HL-60/S4 (cell line): ENCODE measurements around the gene EPS8L3.
"Not testable (repeated sequence)": the region's sequence is repeated elsewhere in the genome, so short reads cannot be mapped to it uniquely, and the experiment has no call there.

ENCODE experiments used
- in situ Hi-C: fragments of 300-500 bp; cut with MboI; formaldehyde crosslinking; loops from 2 replicates; pipeline ENCODE4 v1.14.3; 2022; ENCODE audit warnings: low sequenced_read_pairs

Gene EPS8L3

DNA sequence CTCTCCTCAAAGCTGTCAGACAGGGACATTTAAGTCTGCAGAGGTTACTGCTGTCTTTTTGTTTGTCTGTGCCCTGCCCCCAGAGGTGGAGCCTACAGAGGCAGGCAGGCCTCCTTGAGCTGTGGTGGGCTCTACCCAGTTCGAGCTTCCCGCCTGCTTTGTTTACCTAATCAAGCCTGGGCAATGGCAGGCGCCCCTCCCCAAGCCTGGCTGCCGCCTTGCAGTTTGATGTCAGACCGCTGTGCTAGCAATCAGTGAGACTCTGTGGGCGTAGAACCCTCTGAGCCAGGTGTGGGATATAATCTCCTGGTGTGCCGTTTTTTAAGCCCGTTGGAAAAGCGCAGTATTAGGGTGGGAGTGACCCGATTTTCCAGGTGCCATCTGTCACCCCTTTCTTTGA lies 15.4 kb downstream of the EPS8L3 start:
- in situ Hi-C loops: not testable (repeated sequence)

DNA sequence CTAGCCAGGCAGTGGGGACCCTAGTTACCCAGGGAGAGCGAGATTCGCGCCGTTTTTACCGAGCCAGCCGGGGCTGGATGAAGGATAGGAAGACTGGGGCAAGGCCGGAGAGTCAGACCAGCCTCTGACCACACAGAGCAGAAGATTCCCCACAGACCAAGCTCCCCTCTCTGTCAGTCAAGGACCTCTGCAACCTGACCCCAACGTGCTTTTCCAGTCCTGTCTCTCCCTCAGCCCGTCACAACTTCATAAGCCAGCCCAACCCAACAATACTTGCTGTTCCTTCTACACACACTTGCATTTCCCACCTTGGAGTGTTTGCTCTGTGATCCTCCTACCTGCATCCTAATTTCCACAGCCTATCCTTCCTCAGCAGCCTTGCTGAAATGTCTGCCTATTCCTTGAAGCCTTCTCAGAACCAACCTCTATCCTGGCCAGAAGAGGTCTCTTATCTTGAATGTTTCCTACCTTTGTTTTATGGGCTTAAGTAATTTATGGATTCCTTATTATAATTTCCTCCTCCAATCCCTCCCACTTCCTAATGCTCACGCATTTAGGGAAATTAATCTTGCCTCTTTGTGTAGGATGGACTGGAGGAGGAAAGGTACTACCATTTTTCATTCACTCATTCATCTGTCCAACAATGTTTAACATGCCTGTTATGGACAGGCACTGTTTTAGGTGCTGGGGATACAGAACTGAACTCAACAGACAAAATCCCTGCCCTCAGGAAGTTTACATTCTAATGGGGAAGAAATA lies 22.9 kb downstream of the EPS8L3 start, which contains the start of gene GSTM3:
TSS of gene GSTM3 (minus strand) at position 424 of the 759 bp plus-strand sequence. CDS start 751 bp downstream, outside the sequence.
- in situ Hi-C loops: no loop called here

DNA sequence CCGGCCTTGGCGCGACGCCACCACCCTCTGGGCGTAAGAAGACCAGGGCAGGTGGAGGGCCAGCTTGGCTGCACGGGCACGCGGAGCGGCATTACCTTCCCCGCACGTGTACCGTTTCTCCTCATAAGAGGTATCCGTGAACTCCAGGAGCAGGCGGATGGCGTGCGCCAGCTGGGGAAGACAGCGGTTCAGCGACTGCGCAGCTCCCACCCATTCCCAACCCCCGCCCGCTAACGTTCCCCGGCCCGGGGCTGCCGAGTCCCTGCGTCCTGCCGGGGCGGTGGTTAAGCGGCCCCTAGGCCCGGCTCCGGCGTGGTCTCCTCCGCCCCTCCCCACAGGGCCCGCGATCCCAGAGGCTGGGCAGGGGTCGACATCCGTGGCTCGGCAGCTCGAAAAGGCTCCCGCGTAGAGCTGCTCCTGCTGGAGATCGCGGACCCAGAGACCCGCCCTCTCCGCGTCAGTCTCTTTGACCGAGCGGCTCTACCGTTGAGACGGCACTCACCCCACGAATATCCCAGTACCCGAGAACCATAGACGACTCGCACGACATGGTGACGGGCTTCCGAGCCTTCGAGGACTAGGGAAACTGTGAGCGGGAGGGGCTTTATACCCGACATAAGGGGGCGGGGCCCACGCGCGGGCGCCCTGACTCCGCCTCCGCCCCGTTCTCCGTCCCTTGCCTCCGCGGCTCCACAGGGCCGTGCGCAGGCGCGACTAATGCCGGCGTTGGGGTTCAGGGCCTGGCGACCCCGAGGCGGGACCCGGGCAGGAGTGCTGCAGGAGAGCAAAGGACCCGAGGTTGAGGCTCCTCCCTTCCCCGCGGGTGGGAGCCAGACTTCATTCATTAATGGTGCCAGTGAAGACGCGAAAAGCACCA lies 23.7 kb downstream of the EPS8L3 start:
- in situ Hi-C loops: no loop called here

DNA sequence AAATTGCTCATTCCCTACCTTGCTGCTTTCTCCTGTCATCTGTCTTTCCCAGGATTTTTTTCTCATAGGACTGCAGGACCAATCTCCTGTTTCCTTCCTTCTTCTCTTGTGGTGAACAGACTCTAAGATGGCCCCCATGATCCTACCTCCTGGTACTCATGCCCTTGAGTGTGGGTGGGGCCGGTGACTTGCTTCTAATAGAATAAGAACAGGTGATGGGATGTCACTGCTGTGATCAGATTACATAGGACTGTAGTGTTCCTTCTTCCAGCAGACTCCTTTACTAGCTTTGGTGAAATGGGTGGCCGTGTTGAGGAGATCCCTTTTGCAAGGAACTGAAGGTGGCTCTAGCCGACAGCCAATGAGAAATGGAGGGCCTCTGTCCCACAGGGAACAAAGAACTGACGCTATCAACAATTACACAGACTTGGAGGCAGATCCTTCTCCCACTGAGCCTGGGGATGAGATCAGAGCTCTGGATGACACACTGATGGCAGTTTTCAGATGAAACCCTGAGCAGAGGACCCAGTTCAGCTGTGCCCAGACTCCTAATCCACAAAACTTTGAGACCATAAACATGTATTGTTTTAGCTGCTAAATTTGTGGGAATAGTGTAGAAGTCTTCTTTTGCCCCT lies 30.4 kb downstream of the EPS8L3 start:
- in situ Hi-C loops: no loop called here

DNA sequence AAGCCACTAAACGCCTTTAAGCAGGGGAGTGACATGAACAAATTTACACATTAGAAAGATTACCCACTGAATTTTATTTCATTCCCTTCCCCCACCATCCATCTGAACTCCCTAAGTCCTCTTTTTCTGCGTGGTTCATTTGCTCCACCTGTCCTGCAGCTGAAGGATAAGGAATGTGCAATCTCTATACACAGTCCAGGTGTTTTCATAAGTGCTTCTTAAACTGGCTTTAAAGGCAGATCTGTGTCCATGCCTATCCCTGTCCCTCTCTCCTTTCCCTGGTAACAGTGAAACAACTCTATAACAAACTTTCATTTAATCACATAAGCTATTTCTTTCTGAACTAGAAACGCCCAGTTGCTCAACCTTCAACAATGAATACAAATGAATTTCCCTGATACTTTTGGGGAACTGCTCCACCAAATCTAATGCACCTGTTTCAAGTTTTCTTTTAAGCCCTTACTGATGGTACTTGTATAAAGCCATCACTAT lies 31.3 kb downstream of the EPS8L3 start:
- in situ Hi-C loops: no loop called here

DNA sequence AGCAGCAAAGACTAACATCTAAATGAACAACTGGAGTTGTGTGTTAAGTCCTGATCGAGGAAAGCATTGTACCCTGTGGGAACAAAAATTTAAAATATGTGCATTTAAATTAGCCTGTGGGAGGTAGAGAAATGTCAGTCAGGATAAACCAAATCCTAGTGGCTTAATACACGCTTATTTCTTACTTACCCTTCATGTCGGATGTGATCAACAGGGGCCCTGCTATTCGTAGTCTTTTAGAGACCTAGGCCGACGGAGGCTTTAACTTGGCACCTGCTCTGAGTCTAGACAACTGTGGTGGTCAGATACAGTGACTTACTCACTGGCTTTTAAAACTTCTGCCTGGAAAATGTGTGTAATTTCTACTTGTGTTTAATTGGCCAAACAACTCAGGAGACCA lies 33.1 kb downstream of the EPS8L3 start:
- in situ Hi-C loops: no loop called here

DNA sequence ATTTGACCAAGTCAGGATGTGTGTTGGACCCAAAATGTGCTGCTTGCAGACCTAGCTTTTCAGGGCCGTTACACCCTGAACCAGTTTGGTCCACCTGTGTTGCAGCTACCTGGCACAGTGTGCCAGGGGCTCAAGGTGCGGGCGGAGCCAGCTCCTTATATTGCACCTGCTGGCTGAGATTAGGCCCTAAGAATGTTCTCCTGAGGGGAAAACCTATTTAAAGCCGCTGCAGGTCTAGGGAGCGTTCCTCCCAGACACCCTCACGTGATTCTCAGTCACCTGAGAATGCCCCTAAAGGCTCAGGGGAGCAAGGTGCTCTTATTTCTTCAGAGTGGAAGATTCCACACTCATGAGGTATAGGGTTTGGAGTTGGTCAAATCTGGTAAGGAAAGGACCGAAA lies 34.9 kb downstream of the EPS8L3 start:
- in situ Hi-C loops: no loop called here

DNA sequence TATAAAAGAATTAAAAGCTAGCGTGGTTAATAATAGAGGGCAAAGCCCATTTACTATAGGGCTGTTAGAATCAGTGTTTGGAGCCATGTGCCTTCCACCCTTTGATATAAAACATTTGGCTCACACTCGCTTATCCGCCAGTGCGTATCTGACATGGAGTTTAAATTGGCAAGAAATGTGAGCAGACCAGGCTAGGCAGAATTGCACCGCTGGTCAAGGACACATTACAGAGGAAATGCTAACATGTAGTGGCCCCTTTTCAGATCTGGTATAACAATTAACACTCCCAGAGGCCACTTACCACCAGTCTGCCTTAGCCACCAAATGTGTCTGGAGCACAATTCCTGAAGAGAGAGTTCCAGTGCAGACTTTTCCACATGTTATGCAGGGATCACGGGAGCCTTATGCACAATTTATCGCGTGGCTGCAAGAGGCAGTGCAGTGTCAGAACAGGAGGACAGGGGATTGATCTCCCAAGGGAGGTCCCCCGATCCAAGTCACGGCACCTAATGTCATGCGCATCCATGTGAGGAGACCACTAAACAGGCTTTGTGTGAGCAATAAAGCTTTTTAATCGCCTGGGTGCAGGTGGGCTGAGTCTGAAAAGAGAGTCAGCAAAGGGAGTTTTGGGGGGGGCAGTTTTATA lies 36.9 kb downstream of the EPS8L3 start:
- in situ Hi-C loops: no loop called here

DNA sequence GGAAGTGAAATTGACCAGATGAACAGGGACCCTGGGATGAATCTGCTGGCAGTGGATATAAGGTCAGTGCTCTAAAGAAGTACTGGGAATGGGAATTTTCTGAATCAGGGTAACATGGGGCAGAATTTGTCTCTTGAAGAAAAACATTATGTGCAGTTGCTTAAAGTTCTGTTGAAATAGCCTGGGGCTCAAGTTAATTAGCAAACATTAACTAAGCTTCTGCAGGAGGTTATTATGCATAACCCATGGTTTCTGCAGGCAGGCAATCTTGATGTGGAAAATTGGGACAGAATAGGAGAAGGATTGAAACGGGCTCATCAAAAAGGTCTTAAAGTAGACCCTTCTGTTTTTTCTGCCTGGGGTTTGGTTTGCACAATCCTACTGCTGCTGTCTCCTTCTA lies 37.7 kb downstream of the EPS8L3 start:
- in situ Hi-C loops: no loop called here

DNA sequence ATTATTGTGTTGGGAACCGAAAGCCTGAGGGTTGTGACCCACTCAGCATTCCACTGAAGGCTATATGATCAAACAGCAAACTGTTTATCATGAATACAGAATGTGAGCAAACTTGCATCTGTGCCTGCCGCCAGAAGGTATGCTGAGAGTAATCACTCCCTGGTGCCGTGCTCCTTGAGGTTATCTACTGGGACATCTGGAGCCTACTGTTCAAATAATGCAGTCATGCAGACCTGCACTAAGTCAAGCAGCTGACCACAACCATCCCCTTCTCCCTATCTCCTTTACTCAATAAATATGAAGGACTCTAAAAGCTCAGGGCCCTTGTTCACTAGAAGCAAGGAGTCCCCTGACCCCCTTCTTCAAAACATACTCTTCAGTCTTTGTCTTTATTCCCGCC lies 38.2 kb downstream of the EPS8L3 start:
- in situ Hi-C loops: no loop called here

DNA sequence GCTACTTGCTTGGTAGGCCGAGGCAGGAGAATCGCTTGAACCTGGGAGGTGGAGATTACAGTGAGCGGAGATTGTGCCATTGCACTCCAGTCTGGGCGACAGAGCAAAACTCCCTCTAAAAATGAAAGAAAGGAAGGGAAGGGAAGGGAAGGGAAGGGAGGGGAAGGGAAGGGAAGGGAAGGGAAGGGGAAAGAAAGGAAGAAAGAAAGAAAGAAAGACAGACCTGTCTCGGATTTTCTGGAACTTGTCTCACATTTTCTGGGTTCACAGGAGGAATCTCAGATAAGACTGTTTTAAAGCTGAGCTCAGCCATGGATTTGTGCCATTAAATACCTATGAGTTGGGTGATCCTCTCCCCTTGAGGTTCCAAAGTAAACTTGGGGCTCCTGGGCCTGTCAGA lies 38.8 kb downstream of the EPS8L3 start:
- in situ Hi-C loops: no loop called here

DNA sequence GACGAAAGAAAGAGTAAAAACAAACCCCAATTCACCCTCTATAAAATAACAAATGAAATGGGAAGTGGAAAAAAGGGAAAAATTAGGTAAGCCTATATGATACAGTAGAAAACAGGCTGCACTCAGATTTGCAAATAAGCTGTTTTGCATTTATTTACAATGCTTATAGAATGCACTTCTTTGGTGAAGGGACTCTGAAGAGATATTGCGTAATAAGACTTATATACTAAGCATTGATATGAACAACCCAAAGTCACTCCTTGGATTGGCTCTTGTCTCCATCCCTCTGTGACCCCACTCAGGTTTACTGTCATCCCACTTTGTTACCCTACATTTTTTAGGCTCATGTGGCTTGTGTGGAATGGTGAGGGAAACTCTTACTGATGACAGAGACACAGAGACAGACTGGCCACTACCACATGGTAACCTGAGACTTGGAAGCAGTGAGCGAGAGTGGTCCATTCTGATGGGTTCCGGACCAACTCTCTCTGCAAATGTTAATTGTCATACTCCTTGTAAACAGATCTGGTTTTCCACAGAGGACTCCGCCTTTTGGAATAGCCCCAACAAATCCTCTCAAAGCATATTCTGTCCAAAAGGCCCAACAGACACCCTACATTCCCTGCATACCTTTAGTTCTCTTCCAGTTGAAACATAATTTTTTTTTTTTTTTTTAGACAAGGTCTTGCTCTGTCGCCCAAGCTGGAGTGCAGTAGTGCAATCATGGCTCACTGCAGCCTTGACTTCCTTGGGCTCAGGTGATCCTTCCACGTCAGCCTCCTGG lies 40.6 kb downstream of the EPS8L3 start:
- in situ Hi-C loops: no loop called here

DNA sequence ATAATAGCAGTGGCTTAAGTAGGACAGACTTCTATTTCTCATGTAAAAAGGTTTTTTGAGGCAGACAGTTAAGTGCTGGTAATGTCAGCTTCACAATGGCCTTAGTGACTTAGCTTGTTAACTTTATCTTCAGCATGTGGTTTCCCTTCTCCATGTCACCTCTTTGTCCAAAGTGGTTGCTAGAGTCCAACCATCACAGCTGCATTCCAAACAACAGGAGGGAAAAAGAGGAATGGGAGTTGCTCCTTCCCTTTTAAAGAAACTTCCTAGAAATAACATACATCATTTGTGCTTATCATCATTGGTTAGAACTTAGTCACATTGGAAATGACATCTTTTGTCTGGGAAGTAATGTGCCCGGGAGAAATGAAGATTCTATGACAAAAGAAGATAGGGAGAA lies 41.8 kb downstream of the EPS8L3 start:
- in situ Hi-C loops: no loop called here

DNA sequence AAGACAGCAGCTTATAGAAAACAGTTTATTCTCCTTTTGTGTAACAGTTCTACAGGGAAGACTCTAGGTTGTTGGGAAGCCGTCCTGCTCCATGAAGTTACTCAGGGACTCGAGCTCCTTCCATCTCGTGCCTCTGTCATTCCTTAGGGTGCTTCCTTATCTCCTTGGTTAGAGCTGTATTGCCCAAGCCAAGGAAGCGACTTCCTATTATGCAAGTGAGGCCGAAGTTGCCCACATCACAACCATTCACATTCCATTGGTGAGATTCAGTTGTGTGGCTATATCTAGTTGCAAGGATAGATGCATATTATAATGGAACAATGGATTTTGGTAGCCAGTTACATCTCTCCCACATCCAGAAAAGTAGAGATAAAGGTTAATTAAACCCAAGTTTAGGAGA lies 42.7 kb downstream of the EPS8L3 start:
- in situ Hi-C loops: no loop called here

DNA sequence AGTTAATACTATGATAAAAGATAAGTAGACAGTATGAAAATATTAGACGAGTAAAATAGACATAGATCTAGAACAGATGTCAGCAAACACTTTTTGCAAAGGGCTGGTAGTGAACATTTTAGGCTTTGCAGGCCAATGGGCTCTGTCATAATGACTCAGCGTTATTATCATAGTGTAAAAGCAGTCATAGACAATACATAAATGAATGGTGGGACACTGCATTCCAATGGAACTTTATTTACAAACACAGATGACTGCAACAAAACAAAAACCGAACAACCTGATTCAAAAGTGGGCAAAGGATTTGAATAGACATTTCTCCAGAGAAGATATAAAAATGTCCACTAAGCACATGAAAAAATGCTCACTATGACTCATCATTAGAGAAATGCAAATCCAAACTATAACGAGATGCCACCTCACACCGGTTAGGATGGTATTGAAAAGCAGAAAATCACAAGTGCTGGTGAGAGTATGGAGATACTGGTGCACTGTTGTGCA lies 44.3 kb downstream of the EPS8L3 start:
- in situ Hi-C loops: no loop called here

DNA sequence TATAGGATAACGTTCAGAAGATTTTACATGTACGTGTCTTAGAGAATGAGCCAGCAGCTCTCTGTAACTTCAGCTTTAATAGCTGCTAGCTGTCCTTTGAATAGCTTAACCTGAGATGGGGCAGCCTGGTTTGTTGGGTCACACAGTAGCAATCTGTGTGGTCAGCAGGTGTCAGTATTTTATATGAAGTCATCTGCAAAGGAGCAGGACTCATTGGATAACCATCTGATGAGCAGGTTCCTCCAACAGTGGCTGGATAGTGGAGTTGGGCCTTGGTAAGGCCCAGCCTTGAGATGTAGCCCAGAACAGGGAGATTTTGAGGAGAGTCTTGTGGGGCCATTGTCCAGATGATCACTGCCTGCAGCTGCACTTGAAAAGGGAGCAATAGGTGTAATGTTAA lies 45.2 kb downstream of the EPS8L3 start:
- in situ Hi-C loops: no loop called here

DNA sequence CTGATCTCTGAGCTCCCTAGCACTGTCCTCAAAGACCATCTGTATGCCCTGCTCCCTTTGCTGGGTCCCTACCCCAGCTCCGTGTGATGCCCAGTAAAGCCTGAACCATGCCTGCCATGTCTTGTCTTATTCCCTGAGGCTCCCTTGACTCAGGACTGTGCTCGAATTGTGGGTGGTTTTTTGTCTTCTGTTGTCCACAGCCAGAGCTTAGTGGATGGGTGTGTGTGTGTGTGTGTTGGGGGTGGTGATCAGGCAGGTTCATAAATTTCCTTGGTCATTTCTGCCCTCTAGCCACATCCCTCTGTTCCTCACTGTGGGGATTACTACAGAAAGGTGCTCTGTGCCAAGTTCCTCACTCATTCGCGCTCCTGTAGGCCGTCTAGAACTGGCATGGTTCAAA lies 46.0 kb downstream of the EPS8L3 start:
- in situ Hi-C loops: no loop called here

DNA sequence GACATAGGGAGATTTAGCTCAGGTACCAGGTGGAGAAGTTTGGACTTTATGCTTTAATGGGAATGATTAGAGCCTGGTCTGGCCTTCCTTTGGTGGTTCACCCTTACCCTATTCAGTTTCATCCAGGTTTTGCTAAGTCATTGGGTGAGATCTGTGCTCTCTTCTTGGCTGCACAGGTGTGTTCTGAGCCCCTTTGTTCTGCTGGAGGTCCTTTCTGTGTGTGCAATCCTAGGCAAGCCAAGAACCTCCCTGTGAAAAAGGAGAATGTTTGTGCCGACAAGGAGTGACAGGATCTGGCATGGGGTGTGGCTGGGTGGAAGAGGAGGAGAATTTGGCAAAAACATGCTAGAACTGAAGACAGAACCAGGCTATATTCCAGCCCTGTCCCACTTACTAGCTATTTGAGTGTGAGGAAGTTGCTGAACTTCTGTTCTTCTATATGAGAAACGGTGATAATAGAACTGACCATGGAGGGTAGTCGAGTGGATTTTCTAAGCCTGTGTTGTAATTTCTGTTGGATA lies 47.1 kb downstream of the EPS8L3 start:
- in situ Hi-C loops: no loop called here

DNA sequence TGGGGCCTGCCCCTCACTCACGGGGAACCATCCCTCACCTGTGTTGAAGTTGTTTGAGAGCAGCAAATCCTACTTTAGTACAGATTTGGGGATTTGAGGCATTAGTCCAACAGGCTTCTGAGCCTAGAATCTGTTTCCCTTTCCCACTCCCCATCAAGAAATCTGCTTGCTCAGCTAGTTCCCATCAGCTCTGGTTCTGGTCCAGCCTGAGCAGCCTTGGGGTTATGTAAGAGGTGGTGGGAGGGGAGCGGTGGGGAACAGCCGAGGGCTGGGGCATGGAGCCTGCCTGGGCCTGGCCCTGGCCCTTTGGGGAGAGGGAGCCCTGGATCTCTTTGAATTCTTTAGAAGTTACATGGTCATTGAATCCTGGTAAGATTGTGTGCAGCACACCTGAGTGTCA lies 47.6 kb downstream of the EPS8L3 start:
- in situ Hi-C loops: no loop called here
